PFSK-1 (cell line): ENCODE measurements around the gene SLC35G2.

Source experiments
- POLR2AphosphoS5 ChIP-seq: IDR thresholded peaks from 2 replicates; pipeline ENCODE4 v1.6.1; 2012; ENCODE audit warnings: low read depth, mild to moderate bottlenecking, control low read depth, low read length, moderate library complexity
- TAF1 ChIP-seq: IDR thresholded peaks from 2 replicates; pipeline ENCODE4 v1.6.1; 2012; ENCODE audit warnings: low read length, control low read depth, borderline replicate concordance; ENCODE audit not compliant: insufficient read depth
- TF ChIP-seq, protein P1 (sequence below), 2 experiments: IDR thresholded peaks; 2 replicates each; pipeline versions ENCODE4 v1.6.1 to v1.8.0; 2011 to 2012; ENCODE audit warnings: low read depth in 2 of 2, low read length in 2 of 2, control low read depth in 1 of 2, inconsistent platforms in 1 of 2, mild to moderate bottlenecking in 1 of 2, moderate library complexity in 1 of 2; ENCODE audit not compliant: insufficient read depth in 1 of 2

- TF ChIP-seq TAF1 (no peak), POLR2AphosphoS5 (no peak)
- TF ChIP-seq, protein P1, sequence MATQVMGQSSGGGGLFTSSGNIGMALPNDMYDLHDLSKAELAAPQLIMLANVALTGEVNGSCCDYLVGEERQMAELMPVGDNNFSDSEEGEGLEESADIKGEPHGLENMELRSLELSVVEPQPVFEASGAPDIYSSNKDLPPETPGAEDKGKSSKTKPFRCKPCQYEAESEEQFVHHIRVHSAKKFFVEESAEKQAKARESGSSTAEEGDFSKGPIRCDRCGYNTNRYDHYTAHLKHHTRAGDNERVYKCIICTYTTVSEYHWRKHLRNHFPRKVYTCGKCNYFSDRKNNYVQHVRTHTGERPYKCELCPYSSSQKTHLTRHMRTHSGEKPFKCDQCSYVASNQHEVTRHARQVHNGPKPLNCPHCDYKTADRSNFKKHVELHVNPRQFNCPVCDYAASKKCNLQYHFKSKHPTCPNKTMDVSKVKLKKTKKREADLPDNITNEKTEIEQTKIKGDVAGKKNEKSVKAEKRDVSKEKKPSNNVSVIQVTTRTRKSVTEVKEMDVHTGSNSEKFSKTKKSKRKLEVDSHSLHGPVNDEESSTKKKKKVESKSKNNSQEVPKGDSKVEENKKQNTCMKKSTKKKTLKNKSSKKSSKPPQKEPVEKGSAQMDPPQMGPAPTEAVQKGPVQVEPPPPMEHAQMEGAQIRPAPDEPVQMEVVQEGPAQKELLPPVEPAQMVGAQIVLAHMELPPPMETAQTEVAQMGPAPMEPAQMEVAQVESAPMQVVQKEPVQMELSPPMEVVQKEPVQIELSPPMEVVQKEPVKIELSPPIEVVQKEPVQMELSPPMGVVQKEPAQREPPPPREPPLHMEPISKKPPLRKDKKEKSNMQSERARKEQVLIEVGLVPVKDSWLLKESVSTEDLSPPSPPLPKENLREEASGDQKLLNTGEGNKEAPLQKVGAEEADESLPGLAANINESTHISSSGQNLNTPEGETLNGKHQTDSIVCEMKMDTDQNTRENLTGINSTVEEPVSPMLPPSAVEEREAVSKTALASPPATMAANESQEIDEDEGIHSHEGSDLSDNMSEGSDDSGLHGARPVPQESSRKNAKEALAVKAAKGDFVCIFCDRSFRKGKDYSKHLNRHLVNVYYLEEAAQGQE (IDR thresholded peaks at IDR 0.05; ENCODE audit: insufficient read depth in 1 of 2, low read depth in 2 of 2, low read length in 2 of 2) = no peak
These were observed 28.9 kb upstream of the SLC35G2 start for GRCh38 chr3:136789976-136790375.
